PFSK-1 (cell line): ENCODE measurements around the gene CROCC2.

Source experiments
- POLR2AphosphoS5 ChIP-seq: IDR thresholded peaks from 2 replicates; pipeline ENCODE4 v1.6.1; 2012; ENCODE audit warnings: low read depth, mild to moderate bottlenecking, control low read depth, low read length, moderate library complexity
- REST ChIP-seq, 2 experiments: IDR thresholded peaks; 2 replicates each; pipeline versions ENCODE4 v1.6.1 to v1.8.0; 2011 to 2012; ENCODE audit warnings: low read depth in 2 of 2, low read length in 2 of 2, control low read depth in 1 of 2, inconsistent platforms in 1 of 2, mild to moderate bottlenecking in 1 of 2, moderate library complexity in 1 of 2; ENCODE audit not compliant: insufficient read depth in 1 of 2

DNA sequence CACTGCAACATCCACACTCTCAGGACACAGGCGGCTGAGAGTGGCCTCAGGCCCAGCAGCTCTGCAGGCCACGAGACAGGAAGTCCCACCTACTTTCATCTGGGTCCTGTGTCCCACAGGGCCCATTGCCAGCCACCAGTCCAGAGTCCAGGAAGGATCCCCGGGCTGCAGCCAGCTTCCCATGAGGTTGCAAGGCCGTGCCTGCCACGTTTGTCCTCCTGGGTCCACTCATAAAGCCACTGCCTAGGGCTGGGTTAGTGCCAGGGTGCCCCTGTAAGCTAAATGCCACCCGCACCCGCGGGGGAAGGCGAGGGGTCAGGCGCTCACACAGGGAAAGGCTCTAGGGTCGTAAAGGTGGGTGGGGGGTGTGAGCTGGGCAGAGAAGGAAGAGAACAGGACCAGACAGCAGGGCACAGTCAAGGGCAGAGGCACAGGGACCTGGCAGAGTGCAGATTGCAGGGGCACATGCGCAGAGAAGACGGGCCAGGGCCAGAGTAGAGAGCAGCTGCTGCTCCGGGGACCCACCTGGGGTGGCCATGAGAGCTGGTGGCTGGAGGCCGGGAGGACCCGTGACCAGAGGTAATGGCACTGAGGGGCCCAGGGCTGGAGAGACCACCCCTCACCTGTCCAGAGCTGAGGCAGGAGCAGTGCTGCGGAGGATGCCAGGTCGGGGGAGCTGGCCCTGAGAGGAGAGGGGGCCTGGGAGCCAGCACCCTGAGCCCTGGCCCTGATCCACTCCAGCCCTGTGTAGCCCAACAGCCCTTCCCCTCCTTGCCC, 29.5 kb upstream of the CROCC2 start:
- TF ChIP-seq REST (IDR thresholded peaks at IDR 0.05; ENCODE audit: insufficient read depth in 1 of 2, low read depth in 2 of 2, low read length in 2 of 2): no peak
- TF ChIP-seq POLR2AphosphoS5: no peak
